MG63 (cell line): ENCODE measurements around the gene SLC66A3. TPM values are rescaled to one million over a fixed set of nuclear protein-coding genes. Genes with fewer than 3 reads are reported as not detected.

Experiments
- DNase-seq: peaks from one replicate; pipeline ENCODE4 v3.0.0-alpha.2; 2020
- H3K27me3 ChIP-seq: fragments of 250-450 bp; sonication (Bioruptor Pico); 2 replicates; pipeline ENCODE4 v1.5.1; 2020; ENCODE audit warnings: mild to moderate bottlenecking, moderate library complexity
- H3K36me3 ChIP-seq: fragments of 250-450 bp; sonication (Bioruptor Pico); 2 replicates; pipeline ENCODE4 v1.5.1; 2020; ENCODE audit warnings: mild to moderate bottlenecking, moderate library complexity
- H3K4me3 ChIP-seq: fragments of 250-450 bp; sonication (Bioruptor Pico); 2 replicates; pipeline ENCODE4 v1.5.1; 2020; ENCODE audit warnings: mild to moderate bottlenecking, moderate library complexity
- H3K9me3 ChIP-seq: fragments of 250-450 bp; sonication (Bioruptor Pico); 2 replicates; pipeline ENCODE4 v1.5.1; 2020; ENCODE audit warnings: mild to moderate bottlenecking, moderate library complexity
- total RNA-seq: library from RNA; depleted of rRNA; stranded (reverse); fragments of >200 nt; shearing (Covaris generic); gene quantifications from 2 replicates; pipeline ENCODE4 v1.2.3, GENCODE V29; 2014; ENCODE audit warnings: low replicate concordance; rRNA removed

Gene SLC66A3
- total RNA-seq, 1 experiment from 2014 or later, result 30.4 TPM

- no peaks in the 10 kb centered on the region for H3K27me3 ChIP-seq
- H3K9me3 ChIP-seq, result no peaks in the 10 kb centered on the region
- H3K36me3 ChIP-seq, result peaks cover 51% of the 10 kb centered on the region
- no peak for DNase-seq
- H3K4me3 ChIP-seq, result no peak overlapping the region
Observed at GRCh38 chr2:11220445-11220844, 65.2 kb downstream of the SLC66A3 start.

DNA sequence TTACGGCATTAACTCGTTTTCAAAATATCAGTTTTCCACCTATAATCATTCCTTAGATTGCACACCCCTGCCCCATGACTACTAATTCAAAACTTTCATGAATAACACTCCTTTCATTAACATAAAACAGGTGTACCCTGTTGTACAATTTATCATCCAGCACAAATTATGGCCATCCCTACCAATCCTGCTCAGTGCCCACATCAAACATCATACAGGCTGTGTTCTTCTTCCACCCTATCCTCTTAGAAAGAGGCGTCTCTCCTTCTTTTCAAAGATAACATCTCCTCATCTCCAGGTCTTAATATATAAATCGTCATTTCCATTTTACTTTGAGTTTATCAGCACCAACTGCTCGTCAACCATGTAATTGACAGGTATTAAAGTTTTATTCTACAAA, 67.6 kb downstream of the SLC66A3 start:
- H3K9me3 ChIP-seq, result no peaks in the 10 kb centered on the region
- H3K36me3 ChIP-seq, result peaks cover 42% of the 10 kb centered on the region
- no peak for DNase-seq
- no peaks in the 10 kb centered on the region for H3K27me3 ChIP-seq
- no peak overlapping the region for H3K4me3 ChIP-seq

DNA sequence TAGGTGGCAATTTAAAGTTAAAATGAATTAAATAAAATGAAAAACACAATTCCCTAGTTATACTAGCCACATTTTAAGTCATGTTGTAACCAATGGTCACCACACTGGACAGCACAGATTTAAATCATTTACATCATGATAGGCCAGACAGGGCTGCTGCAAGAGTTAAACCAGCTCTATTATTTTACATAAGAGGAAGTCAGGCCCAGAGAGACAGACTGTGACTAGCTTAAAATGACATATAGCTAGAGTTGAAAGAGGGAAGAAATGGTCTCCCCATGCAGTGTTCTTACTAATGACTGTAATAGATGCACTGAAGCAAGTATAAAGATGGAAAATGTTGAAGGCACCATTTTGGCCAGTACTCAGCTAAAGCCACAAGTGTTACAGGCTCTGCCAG, 69.6 kb downstream of the SLC66A3 start:
- H3K27me3 ChIP-seq, result no peaks in the 10 kb centered on the region
- DNase-seq, result no peak
- no peaks in the 10 kb centered on the region for H3K9me3 ChIP-seq
- H3K4me3 ChIP-seq, result no peak overlapping the region
- peaks cover 29% of the 10 kb centered on the region for H3K36me3 ChIP-seq

DNA sequence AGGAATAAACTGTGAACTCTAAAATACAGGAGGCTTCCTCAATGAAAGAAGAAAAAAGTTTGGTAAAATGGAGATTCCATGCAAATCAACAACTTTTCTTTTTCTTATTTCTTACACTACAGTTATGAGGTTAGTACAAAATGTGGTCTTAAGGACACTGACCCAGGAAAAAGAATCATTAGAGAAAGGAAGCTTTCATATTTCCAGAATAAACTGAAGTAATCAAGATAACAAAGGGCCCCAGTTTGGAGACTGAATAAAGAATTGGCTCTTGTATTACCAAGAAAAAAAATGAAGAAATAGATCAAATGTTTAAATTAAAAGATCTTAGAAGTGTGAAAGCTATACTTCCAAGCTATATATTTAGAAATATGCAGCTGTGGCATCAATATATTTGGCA, 72.3 kb downstream of the SLC66A3 start:
- Histone ChIP-seq H3K36me3 (peaks cover 22% of the 10 kb centered on the region), H3K4me3 (no peak overlapping the region), H3K9me3 (no peaks in the 10 kb centered on the region), H3K27me3 (no peaks in the 10 kb centered on the region)
- DNase-seq, result no peak

Other genes with a start within 250 kb of the SLC66A3 start
- 1.3 and 6.8 TPM in 2 replicates for gene KCNF1, start 243.5 kb upstream of the SLC66A3 start, total RNA-seq
- gene ROCK2, start 189.2 kb downstream of the SLC66A3 start, total RNA-seq, result 15.9 and 19.7 TPM in 2 replicates